H1 (cell line): ENCODE data around the gene SLAMF1. TPM values are rescaled to one million over a fixed set of nuclear protein-coding genes. Genes with fewer than 3 reads are reported as not detected.

Experiments
- CTCF ChIA-PET: fragments of 300-600 bp; sonication (Branson Sonifier 250); formaldehyde crosslinking; loops from one replicate; lab custom pipeline; 2021; ENCODE audit not compliant: partially characterized antibody; lab: Charles Lee
- POLR2A ChIA-PET: fragments of 300-600 bp; sonication (Branson Sonifier 250); formaldehyde crosslinking; loops from one replicate; lab custom pipeline; 2021; ENCODE audit warnings: inconsistent platforms; ENCODE audit not compliant: partially characterized antibody; lab: Charles Lee
- DNase-seq, 2 experiments: peaks; one replicate each; pipeline versions ENCODE4 v3.0.0 to v3.0.0-alpha.2; 2010 to 2022; ENCODE audit warnings: low spot score in 2 of 2, low read depth in 1 of 2, mixed read lengths in 1 of 2
- FAIRE-seq: peaks from 2 replicates; lab custom pipeline; 2011; peaks lifted over from hg19 to GRCh38; lab: Jason Lieb, UNC
- H2AFZ ChIP-seq: 2 replicates; pipeline ENCODE4 v1.8.1; 2012; ENCODE audit warnings: low read length, inconsistent platforms
- H2AK5ac ChIP-seq: 2 replicates; pipeline ENCODE4 v1.6.1; 2013; ENCODE audit warnings: low read depth, low read length
- H2BK120ac ChIP-seq: replicated peaks from 2 replicates; pipeline ENCODE3; 2013; ENCODE audit warnings: low read depth, low read length, inconsistent platforms
- H2BK12ac ChIP-seq: 2 replicates; pipeline ENCODE4 v1.6.1; 2013; ENCODE audit warnings: low read depth, low read length
- H2BK15ac ChIP-seq: 2 replicates; pipeline ENCODE4 v1.6.1; 2013; ENCODE audit warnings: low read length
- H2BK20ac ChIP-seq: 2 replicates; pipeline ENCODE4 v1.6.1; 2013; ENCODE audit warnings: low read length
- H2BK5ac ChIP-seq: 2 replicates; pipeline ENCODE4 v1.6.1; 2013; ENCODE audit warnings: low read depth, low read length
- H3K14ac ChIP-seq: 2 replicates; pipeline ENCODE4 v1.6.1; 2013; ENCODE audit warnings: inconsistent platforms; ENCODE audit not compliant: insufficient read length
- H3K18ac ChIP-seq: 2 replicates; pipeline ENCODE4 v1.6.1; 2013; ENCODE audit warnings: low read length; ENCODE audit errors: extremely low read depth
- H3K23ac ChIP-seq: 2 replicates; pipeline ENCODE4 v1.6.1; 2013; ENCODE audit warnings: inconsistent platforms; ENCODE audit not compliant: insufficient read length
- H3K23me2 ChIP-seq: 2 replicates; pipeline ENCODE4 v1.6.1; 2013; ENCODE audit warnings: low read depth, low read length
- H3K27ac ChIP-seq: 2 replicates; pipeline ENCODE4 v1.6.1; 2011; ENCODE audit warnings: low read depth, low read length, inconsistent platforms
- H3K27me3 ChIP-seq, 4 experiments: replicated peaks in 1 of 4; 1 replicate in 1 of 4; 2 replicates in 3 of 4; pipeline versions ENCODE4 v1.6.1 to v1.8.1; 2011 to 2013; ENCODE audit warnings: low read length in 3 of 4, mild to moderate bottlenecking in 3 of 4, inconsistent platforms in 2 of 4, mixed read lengths in 2 of 4, moderate library complexity in 1 of 4; ENCODE audit not compliant: control insufficient read depth in 3 of 4, insufficient read depth in 3 of 4; ENCODE audit errors: extremely low read depth in 1 of 4
- H3K36me3 ChIP-seq, 4 experiments: 2 replicates each; pipeline versions ENCODE4 v1.6.1 to v1.8.1; 2011 to 2013; ENCODE audit warnings: mild to moderate bottlenecking in 4 of 4, low read length in 3 of 4, moderate library complexity in 2 of 4, control low read depth in 1 of 4, inconsistent platforms in 1 of 4; ENCODE audit not compliant: insufficient read depth in 4 of 4, control insufficient read depth in 2 of 4
- H3K4ac ChIP-seq: replicated peaks from 2 replicates; pipeline ENCODE3; 2013; ENCODE audit warnings: low read length, low read depth, mixed read lengths, inconsistent platforms; ENCODE audit not compliant: insufficient read length
- H3K4me1 ChIP-seq, 4 experiments: replicated peaks in 1 of 4; 1 replicate in 1 of 4; 2 replicates in 3 of 4; pipeline versions ENCODE4 v1.6.1 to v1.8.1; 2011 to 2013; ENCODE audit warnings: low read length in 3 of 4, inconsistent platforms in 2 of 4, mixed read lengths in 1 of 4; ENCODE audit not compliant: insufficient read depth in 4 of 4, control insufficient read depth in 3 of 4
- H3K4me2 ChIP-seq, 2 experiments: 2 replicates each; pipeline versions ENCODE4 v1.6.1 to v1.8.1; 2011 to 2013; ENCODE audit warnings: low read depth in 2 of 2, low read length in 2 of 2, control low read depth in 1 of 2, inconsistent platforms in 1 of 2, mild to moderate bottlenecking in 1 of 2; ENCODE audit not compliant: insufficient read depth in 1 of 2
- H3K4me3 ChIP-seq, 4 experiments: fragments of 200-600, 300-600 bp in 1 of 4; sonication (generic), shearing (Covaris generic), sonication (Bioruptor Twin) in 1 of 4; 2 replicates each; pipeline versions ENCODE4 v1.5.1 to v1.8.1; 2011 to 2016; ENCODE audit warnings: low read length in 4 of 4, low read depth in 3 of 4, control low read depth in 2 of 4, inconsistent platforms in 2 of 4, mild to moderate bottlenecking in 2 of 4, mixed read lengths in 1 of 4, moderate library complexity in 1 of 4; ENCODE audit not compliant: insufficient read depth in 2 of 4; ENCODE audit errors: extremely low read depth in 1 of 4
- H3K56ac ChIP-seq: replicated peaks from 2 replicates; pipeline ENCODE3; 2013; ENCODE audit warnings: low read depth, mild to moderate bottlenecking, mixed read lengths, low read length, inconsistent platforms; ENCODE audit not compliant: insufficient read length
- H3K79me1 ChIP-seq: 2 replicates; pipeline ENCODE4 v1.6.1; 2013; ENCODE audit warnings: low read depth, low read length, control low read depth
- H3K79me2 ChIP-seq, 2 experiments: 2 replicates each; pipeline versions ENCODE4 v1.6.1 to v1.8.1; 2012 to 2013; ENCODE audit warnings: low read length in 2 of 2, mild to moderate bottlenecking in 2 of 2, inconsistent platforms in 1 of 2; ENCODE audit not compliant: insufficient read depth in 2 of 2, control insufficient read depth in 1 of 2
- H3K9ac ChIP-seq, 4 experiments: replicated peaks in 1 of 4; 1 replicate in 1 of 4; 2 replicates in 3 of 4; pipeline versions ENCODE4 v1.6.1 to v1.8.1; 2011 to 2013; ENCODE audit warnings: low read depth in 3 of 4, low read length in 3 of 4, control low read depth in 2 of 4, mild to moderate bottlenecking in 2 of 4, moderate library complexity in 2 of 4, inconsistent platforms in 1 of 4; ENCODE audit errors: extremely low read depth in 1 of 4
- H3K9me3 ChIP-seq, 2 experiments: 2 replicates each; pipeline versions ENCODE4 v1.6.1 to v1.8.1; 2012 to 2013; ENCODE audit warnings: mild to moderate bottlenecking in 2 of 2, moderate library complexity in 2 of 2, control low read depth in 1 of 2, inconsistent platforms in 1 of 2, low read depth in 1 of 2, low read length in 1 of 2, mixed read lengths in 1 of 2; ENCODE audit not compliant: insufficient read depth in 2 of 2
- H4K20me1 ChIP-seq, 2 experiments: replicated peaks in 1 of 2; 2 replicates each; pipeline versions ENCODE3 to v1.8.1; 2011 to 2013; ENCODE audit warnings: inconsistent platforms in 2 of 2, low read length in 2 of 2, mild to moderate bottlenecking in 1 of 2; ENCODE audit not compliant: insufficient read depth in 2 of 2, control insufficient read depth in 1 of 2
- H4K5ac ChIP-seq: 2 replicates; pipeline ENCODE4 v1.6.1; 2013; ENCODE audit warnings: low read length, low read depth, mixed read lengths, inconsistent platforms; ENCODE audit not compliant: insufficient read length
- H4K8ac ChIP-seq: 2 replicates; pipeline ENCODE4 v1.8.0; 2013; ENCODE audit warnings: mild to moderate bottlenecking, moderate library complexity, low read length, inconsistent platforms; ENCODE audit not compliant: insufficient read depth; ENCODE audit errors: extremely low read depth
- H4K91ac ChIP-seq: replicated peaks from 2 replicates; pipeline ENCODE3; 2013; ENCODE audit warnings: low read length, mixed read lengths, inconsistent platforms; ENCODE audit not compliant: insufficient read length
- EGR1 ChIP-seq: IDR thresholded peaks from 2 replicates; pipeline ENCODE4 v1.6.1; 2011; ENCODE audit warnings: low read depth, low read length, borderline replicate concordance
- EP300 ChIP-seq, 2 experiments: IDR thresholded peaks; 1 replicate in 1 of 2; 2 replicates in 1 of 2; pipeline ENCODE4 v1.6.1; 2011 to 2012; ENCODE audit warnings: low read depth in 2 of 2, low read length in 2 of 2, mild to moderate bottlenecking in 2 of 2, borderline replicate concordance in 1 of 2, inconsistent platforms in 1 of 2, moderate library complexity in 1 of 2
- FOSL1 ChIP-seq: IDR thresholded peaks from 2 replicates; pipeline ENCODE4 v1.6.1; 2011; ENCODE audit warnings: mild to moderate bottlenecking, low read depth, low read length, moderate library complexity; ENCODE audit not compliant: insufficient read depth
- KDM5A ChIP-seq: fragments of 200-600 bp; IDR thresholded peaks from 2 replicates; pipeline ENCODE4 v1.7.1; 2012; ENCODE audit warnings: mild to moderate bottlenecking, low read length, inconsistent platforms, mixed read lengths
- POU5F1 ChIP-seq: IDR thresholded peaks from 2 replicates; pipeline ENCODE4 v1.6.1; 2011; ENCODE audit warnings: low read depth, mild to moderate bottlenecking, low read length, moderate library complexity
- SP2 ChIP-seq: IDR thresholded peaks from 2 replicates; pipeline ENCODE4 v1.6.1; 2012; ENCODE audit warnings: mild to moderate bottlenecking, low read length, inconsistent platforms
- SRF ChIP-seq: IDR thresholded peaks from 2 replicates; pipeline ENCODE4 v1.6.1; 2011; ENCODE audit warnings: mild to moderate bottlenecking, low read depth, low read length, moderate library complexity
- SUZ12 ChIP-seq: fragments of 200-600 bp; sonication (generic); IDR thresholded peaks from 2 replicates; pipeline ENCODE4 v1.6.1; 2012; ENCODE audit warnings: mild to moderate bottlenecking, inconsistent platforms, low read length, moderate library complexity, mixed read lengths
- TBP ChIP-seq: IDR thresholded peaks from 2 replicates; pipeline ENCODE4 v1.6.1; 2011; ENCODE audit warnings: low read depth, low read length, improper control_type of control experiment
- TEAD4 ChIP-seq: IDR thresholded peaks from 2 replicates; pipeline ENCODE4 v1.6.1; 2012; ENCODE audit warnings: low read depth, low read length, inconsistent platforms, mixed read lengths
- YY1 ChIP-seq: IDR thresholded peaks from 2 replicates; pipeline ENCODE4 v1.6.1; 2011; ENCODE audit warnings: low read depth, mild to moderate bottlenecking, low read length
- ZNF274 ChIP-seq: IDR thresholded peaks from 2 replicates; pipeline ENCODE4 v1.7.0; 2012; ENCODE audit warnings: low read length, borderline replicate concordance; ENCODE audit errors: extremely low read depth
- WGBS, 2 experiments: shearing (Covaris generic) in 1 of 2; methylation state at CpG; one replicate each; pipeline versions ENCODE4 v1.1.6 to v1.1.7; 2013 to 2015; ENCODE audit warnings: low lambda C conversion rate in 2 of 2, mixed read lengths in 2 of 2, inconsistent platforms in 1 of 2, low coverage in 1 of 2, missing lambda C conversion rate in 1 of 2; ENCODE audit not compliant: insufficient replicate concordance in 2 of 2, insufficient coverage in 1 of 2, insufficient read length in 1 of 2; ENCODE audit errors: extremely low coverage in 1 of 2, missing lambda C conversion rate in 1 of 2; 5-methylcytosine and 5-hydroxymethylcytosine counted together
- polyA plus RNA-seq, 7 experiments: library from polyadenylated mRNA; depleted of rRNA in 3 of 7; stranded (reverse) in 5 of 7; unstranded in 2 of 7; fragments of >200 nt in 5 of 7; fragments of 200-250 nt in 2 of 7; gene quantifications; 1 replicate in 5 of 7; 2 replicates in 1 of 7; 4 replicates in 1 of 7; pipeline versions ENCODE4 v1.2.1 to v1.2.3, GENCODE V29; 2011 to 2013; ENCODE audit warnings: missing spikeins in 2 of 7, mixed read lengths in 2 of 7
- total RNA-seq: library from RNA; stranded (reverse); fragmentation: NEBNext Ultra II Directional; extraction: Animal tissue kit (Norgen Biotek cat#: 25700); gene quantifications from 2 replicates; pipeline ENCODE4 v1.2.1, GENCODE V29; 2021
- TF ChIP-seq, protein P1 (sequence below): IDR thresholded peaks from 2 replicates; pipeline ENCODE4 v1.6.1; 2012; ENCODE audit warnings: inconsistent platforms
- TF ChIP-seq, protein P2 (sequence below): IDR thresholded peaks from 2 replicates; pipeline ENCODE4 v1.6.1; 2011; ENCODE audit warnings: low read length, improper control_type of control experiment

Gene SLAMF1
- total and polyA plus RNA-seq, 2 of the 8 experiments (the other 6 are each of a cell fraction or from before 2014, with no cell fraction given): not detected

DNA sequence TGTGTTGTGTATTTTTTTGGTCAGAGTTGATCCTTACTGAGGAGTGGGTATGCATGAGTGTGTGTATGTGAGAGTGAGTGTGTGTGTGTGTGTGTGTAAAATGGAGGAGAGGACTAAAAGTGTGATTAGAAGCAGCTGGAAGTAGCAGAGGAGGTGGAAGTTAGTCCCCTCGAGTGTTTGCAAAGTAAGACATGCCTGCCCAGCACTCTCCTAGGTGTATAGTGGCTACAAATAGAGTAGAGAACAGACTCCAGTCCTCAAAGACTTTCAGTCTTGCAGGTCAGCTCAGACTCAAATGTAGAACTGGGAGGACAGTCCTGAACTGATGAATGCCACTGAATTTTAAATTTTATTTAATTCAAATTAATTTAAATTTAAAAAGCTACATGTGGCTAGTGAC lies 28.5 kb downstream of the SLAMF1 start:
- Histone ChIP-seq H3K4ac (no peak overlapping the region), H3K27me3 (no peaks in the 10 kb centered on the region), H4K91ac (no peak overlapping the region), H3K9me3 (no peaks in the 10 kb centered on the region), H2AK5ac (no peak overlapping the region), H3K36me3 (no peaks in the 10 kb centered on the region), H3K79me1 (no peaks in the 10 kb centered on the region), H2BK120ac (no peak overlapping the region), H4K20me1 (no peaks in the 10 kb centered on the region), H3K79me2 (no peaks in the 10 kb centered on the region), H2AFZ (no peak overlapping the region; the same call in 1 of the 2 replicates), H4K8ac (no peak overlapping the region), H3K4me2 (no peak overlapping the region), H3K9ac (no peak overlapping the region), H3K27ac (no peak overlapping the region), H3K56ac (no peak overlapping the region), H3K4me1 (no peaks in the 10 kb centered on the region; a peak in 1 of 7 replicates), H3K18ac (no peak overlapping the region), H3K14ac (no peak overlapping the region), H2BK20ac (no peak overlapping the region), H2BK5ac (no peak overlapping the region), H2BK12ac (no peak overlapping the region), H3K4me3 (no peak overlapping the region), H4K5ac (no peak overlapping the region), H3K23me2 (no peaks in the 10 kb centered on the region; the same call in 1 of the 2 replicates), H2BK15ac (no peak overlapping the region), H3K23ac (no peak overlapping the region)
- no peak for FAIRE-seq
- ChIA-PET CTCF (interaction anchor here (0.7 to 4.9 kb wide), 14 partner anchors 9 to 520 kb away, joined by 3 to 58 read pairs (median 4); no protein-coding TSS in a partner anchor), POLR2A (interaction anchor here (1.4 kb wide), 1 partner anchor 11 kb away, joined by 4 read pairs; no protein-coding TSS in a partner anchor)
- DNase-seq: no peak
- WGBS, 2 experiments: 93% methylated on average over 1 of the region's 1 CpG; no CpG with 5 or more reads in 1 of the 2 experiments
- TF ChIP-seq EGR1: no peak
- no peak for TF ChIP-seq POU5F1
- no peak for TF ChIP-seq SUZ12
- TF ChIP-seq TEAD4: no peak
- TF ChIP-seq YY1: no peak
- no peak for TF ChIP-seq KDM5A
- TF ChIP-seq, protein P1, sequence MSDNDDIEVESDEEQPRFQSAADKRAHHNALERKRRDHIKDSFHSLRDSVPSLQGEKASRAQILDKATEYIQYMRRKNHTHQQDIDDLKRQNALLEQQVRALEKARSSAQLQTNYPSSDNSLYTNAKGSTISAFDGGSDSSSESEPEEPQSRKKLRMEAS: no peak
- TF ChIP-seq, protein P2, sequence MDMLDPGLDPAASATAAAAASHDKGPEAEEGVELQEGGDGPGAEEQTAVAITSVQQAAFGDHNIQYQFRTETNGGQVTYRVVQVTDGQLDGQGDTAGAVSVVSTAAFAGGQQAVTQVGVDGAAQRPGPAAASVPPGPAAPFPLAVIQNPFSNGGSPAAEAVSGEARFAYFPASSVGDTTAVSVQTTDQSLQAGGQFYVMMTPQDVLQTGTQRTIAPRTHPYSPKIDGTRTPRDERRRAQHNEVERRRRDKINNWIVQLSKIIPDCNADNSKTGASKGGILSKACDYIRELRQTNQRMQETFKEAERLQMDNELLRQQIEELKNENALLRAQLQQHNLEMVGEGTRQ: no peak
- TF ChIP-seq EP300 (IDR thresholded peaks at IDR 0.05; ENCODE audit: borderline replicate concordance in 1 of 2, low read depth in 2 of 2, low read length in 2 of 2): no peak
- TF ChIP-seq SRF: no peak
- TF ChIP-seq ZNF274: no peak
- no peak for TF ChIP-seq TBP
- TF ChIP-seq SP2: no peak
- no peak for TF ChIP-seq FOSL1
